ENCODE data around the gene CAPN11.

DNA sequence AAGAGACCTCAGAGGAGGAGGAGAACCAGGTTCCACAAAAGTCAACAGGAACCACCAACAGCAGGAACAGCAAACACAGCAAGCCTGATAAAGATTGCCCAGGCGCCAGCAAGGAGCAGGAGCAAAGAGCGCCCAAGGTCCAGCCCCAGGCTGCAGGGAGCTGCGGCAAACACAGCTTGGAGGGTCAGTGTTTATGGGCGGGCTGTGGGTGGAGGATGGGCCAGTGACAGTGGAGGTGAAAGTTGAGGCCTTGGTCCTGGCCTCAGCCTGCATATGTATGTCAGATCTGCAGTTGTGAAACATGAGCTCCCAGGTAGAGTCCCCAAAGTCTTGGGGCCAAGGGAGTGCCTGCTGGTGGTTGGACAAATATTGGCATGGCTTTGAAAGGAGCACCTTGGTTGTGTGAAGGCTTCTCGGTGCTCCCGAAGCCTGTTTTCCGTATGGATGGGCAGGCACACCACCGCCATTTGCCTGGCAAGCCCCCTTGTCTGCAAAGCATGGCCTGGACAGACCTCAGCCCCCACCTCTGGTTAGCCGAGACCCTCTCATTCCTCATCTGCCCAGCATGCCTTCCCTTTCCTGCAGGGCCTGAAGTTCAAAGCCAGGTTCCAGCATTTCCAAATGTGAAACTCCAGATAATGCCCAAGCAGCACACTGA lies 2.0 kb upstream of the CAPN11 start:
- TF ChIP-seq POLR2A (IDR thresholded peaks at IDR 0.05; ENCODE audit: low read depth, low read length) (no peak), MYC (IDR thresholded peaks at IDR 0.05; ENCODE audit: low read depth, low read length) (no peak), FOS (IDR thresholded peaks at IDR 0.05; ENCODE audit: borderline replicate concordance, insufficient read depth, low read length) (no peak), GATA2 (IDR thresholded peaks at IDR 0.05; ENCODE audit: insufficient read depth, insufficient read length, low read depth, low read length) (no peak), POLR2AphosphoS5 (IDR thresholded peaks at IDR 0.05; ENCODE audit: insufficient read depth, low read depth, low read length) (no peak), JUN (IDR thresholded peaks at IDR 0.05; ENCODE audit: borderline replicate concordance, insufficient read depth, insufficient read length, low read depth) (no peak)
- TF ChIP-seq, protein P1, sequence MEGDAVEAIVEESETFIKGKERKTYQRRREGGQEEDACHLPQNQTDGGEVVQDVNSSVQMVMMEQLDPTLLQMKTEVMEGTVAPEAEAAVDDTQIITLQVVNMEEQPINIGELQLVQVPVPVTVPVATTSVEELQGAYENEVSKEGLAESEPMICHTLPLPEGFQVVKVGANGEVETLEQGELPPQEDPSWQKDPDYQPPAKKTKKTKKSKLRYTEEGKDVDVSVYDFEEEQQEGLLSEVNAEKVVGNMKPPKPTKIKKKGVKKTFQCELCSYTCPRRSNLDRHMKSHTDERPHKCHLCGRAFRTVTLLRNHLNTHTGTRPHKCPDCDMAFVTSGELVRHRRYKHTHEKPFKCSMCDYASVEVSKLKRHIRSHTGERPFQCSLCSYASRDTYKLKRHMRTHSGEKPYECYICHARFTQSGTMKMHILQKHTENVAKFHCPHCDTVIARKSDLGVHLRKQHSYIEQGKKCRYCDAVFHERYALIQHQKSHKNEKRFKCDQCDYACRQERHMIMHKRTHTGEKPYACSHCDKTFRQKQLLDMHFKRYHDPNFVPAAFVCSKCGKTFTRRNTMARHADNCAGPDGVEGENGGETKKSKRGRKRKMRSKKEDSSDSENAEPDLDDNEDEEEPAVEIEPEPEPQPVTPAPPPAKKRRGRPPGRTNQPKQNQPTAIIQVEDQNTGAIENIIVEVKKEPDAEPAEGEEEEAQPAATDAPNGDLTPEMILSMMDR (IDR thresholded peaks at IDR 0.05; ENCODE audit: extremely low read depth in 1 of 2, insufficient read depth in 1 of 2, low read depth in 1 of 2, low read length in 2 of 2): no peak
- TF ChIP-seq, protein P2, sequence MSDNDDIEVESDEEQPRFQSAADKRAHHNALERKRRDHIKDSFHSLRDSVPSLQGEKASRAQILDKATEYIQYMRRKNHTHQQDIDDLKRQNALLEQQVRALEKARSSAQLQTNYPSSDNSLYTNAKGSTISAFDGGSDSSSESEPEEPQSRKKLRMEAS (IDR thresholded peaks at IDR 0.05; ENCODE audit: insufficient read depth, insufficient read length): no peak

All from endothelial cell of umbilical vein (primary cell).